HG02642 (cell line): ENCODE data around the gene CD24.
"Not testable (repeated sequence)": the region's sequence is repeated elsewhere in the genome, so short reads cannot be mapped to it uniquely, and the experiment has no call there.

Experiments used
- ATAC-seq: cut with Tn5 transposase; IDR thresholded peaks from one replicate; pipeline ENCODE4 v1.9.1; 2021; ENCODE audit warnings: mild to moderate bottlenecking; ENCODE audit not compliant: unreplicated experiment, poor library complexity

Gene CD24, protein sequence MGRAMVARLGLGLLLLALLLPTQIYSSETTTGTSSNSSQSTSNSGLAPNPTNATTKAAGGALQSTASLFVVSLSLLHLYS

DNA sequence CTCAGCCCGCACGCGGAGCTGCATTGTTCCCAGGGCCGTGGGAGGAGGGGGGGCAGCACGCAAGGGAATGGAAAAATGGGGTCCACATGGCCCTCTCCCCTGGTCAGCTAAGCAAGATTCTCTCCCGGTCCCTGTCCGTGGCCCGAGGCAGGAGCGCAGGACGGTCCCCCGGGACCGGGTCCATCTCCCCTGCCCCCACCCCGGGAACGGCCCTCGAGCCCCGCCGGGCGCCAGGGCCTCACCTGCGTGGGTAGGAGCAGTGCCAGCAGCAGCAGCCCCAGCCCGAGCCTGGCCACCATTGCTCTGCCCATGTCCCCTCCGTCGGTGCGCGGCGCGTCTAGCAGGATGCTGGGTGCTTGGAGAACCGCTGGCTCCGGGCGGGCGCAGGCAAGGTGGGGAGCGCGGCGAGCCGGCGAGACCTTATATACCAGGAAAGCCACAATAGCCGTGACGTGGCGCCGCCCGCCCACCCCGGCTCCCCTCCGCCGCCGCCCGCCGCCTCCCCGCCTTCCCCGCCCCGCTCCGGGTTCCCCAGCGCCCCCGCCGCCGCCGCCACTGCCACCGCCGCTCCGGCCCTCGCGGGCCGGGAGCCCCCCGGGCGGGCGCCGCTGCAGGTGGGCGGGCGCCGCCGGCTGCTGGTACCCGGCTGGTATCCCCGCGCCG lies at the start of gene CD24:
Gene CD24, minus strand, starts transcription at position 394 of the 663 bp plus-strand sequence. Its CDS starts 83 bp downstream, at position 311.
- ATAC-seq = peak; percentile 30

DNA sequence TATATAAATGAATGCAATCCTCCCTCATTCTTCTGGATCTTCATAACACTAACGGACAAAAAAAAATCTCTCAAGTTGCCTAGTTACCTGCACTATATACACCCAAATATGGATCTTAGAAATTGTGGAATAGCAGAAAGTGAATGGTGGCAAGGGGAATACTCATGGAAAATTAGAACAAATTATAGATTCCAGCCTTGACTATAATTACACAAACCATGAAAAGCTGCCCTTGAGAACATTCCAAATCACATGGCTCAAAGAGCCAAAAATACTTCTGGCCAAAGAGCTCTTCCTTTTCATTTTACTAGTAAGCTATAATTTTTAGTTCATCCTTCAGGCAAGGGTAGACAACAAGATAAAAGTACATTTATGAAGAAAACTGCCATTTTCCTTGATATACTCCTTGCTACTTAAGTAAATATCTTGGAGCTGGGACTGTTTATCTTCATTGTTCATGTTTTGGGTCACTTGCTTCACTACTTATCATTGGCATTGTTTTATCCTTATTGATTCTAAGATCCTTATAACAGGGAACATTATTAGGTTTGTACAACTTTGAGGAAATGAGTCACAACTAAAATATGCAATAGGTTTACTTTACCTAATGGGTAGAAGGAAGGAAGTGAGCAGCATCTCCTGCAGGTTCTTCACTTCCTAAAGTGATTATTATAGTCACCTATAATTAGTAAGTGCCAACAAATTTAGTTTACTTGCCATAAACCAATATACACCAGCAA lies 47.1 kb upstream of the CD24 start:
- ATAC-seq = no peak

DNA sequence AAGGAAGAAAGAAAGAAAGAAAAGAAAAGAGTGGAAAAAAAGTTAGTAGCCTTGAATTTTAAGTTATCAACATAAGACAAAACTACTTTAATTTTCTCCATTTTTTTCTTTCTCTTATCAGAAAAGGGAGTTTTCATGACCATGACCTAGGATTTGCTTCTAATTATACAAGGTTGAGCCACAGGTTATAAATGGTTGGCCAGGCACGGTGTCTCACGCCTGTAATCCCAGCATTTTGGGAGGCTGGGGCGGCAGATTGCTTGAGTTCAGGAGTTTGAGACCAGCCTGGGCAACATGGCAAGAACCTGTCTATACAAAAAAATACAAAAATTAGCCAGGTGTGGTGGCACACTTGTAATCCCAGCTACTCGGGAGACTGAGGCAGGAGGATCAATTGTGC lies 45.7 kb upstream of the CD24 start:
- no peak for ATAC-seq

DNA sequence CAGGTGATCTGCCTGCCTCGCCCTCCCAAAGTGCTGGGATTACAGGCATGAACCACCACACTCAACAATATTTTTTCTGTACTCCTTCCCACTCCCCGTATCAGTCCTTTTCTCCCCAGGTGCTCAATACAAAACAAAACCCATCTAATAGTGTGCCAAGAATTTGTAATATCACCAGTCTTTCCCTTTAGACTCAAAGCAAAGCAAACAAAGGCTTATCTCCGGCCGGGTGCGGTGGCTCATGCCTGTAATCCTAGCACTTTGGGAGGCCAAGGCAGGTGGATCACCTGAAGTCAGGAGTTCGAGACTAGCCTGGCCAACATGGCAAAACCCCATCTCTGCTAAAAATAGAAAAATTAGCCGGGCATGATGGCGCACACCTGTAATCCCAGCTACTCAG lies 45.1 kb upstream of the CD24 start:
- ATAC-seq = not testable (repeated sequence)

DNA sequence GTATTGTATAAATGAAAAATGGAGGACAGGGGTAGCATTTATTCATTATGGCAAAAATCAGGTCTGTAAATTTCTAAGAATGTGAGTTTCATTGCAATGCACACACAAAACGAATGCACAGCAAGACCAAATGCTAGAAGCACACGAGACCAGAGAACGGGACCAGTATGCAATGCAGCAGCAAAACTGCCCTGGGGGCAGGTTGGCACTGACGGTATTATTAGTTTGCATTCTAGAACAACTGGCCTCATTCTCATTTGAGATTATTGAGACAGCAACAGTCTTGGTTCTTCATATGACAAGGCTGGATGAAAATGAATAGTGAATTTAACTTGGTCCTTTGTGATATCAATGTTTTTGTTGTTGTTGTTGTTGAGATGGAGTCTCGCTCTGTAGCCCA lies 44.5 kb upstream of the CD24 start:
- no peak for ATAC-seq

DNA sequence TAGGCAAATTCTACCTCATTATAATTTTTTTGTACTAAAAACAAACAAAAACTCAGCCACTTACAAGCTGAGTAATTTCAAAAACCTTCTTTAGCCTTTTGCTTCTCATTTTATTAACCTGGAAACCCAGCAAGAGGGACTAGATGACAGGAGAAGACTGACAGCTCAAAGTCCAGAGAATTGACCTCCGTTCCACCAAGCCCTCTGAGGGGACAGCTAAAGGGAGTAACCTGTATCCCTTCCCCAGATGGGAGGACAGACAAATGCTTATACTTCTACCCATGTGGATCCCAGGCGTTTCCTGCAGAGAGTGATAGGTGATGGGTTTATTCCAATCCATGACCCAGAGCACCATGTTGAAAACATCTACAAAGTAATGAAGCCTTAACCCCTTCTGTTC lies 35.0 kb upstream of the CD24 start:
- no peak for ATAC-seq

DNA sequence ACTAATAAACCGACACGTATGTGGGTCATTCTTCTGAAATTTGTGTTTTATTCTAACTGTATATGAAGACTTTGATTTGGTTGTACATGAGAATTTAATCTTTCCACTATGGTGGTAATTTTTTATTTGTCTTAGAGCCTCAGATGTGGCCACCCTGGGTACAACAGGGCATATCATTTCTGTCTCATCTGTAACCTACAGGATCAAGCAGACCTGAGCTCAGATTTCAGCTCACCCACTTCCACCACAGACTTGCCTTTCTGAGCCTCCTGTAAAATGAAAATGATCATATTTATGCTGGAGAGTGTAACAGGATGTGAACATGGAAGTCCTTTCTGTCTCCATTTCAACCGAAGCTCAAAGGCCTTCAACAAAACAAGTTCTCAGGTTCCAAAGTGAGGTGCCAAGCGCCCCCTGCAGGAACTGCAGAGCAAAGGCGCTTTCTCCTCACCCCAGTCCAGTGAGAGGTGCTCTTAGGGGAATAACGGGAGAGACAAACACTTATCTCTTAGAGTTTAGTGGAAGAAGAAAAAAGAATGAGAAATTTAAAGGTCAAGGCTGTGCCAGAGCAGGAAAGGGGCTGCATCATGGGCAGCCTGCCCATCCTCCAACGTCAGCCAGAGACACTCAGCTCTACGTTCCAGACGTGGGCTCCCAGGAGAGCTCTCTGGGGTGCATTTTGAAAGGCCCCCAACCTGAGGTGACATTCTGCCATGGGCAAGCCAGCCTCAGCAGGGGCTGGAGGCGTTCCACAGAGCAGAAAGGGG lies 23.0 kb upstream of the CD24 start:
- ATAC-seq = peak; percentile 61

DNA sequence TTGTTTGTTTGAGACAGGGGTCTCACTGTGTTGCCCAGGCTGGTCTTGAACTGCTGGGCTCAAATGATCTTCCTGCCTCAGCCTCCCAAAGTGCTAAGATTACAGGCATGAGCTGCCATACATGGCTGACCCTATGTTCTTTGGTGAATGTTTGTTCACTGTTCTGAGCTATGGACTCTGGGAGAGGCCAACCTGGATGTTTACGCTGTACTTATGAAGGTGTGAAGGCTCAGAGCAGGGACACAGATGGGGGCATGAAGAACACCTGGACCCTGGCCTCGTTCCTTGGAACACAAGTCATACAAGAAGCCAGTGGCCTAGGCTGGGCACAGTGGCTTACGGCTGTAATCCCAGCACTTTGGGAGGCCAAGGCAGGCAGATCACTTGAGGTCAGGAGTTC lies 21.1 kb upstream of the CD24 start:
- no peak for ATAC-seq

DNA sequence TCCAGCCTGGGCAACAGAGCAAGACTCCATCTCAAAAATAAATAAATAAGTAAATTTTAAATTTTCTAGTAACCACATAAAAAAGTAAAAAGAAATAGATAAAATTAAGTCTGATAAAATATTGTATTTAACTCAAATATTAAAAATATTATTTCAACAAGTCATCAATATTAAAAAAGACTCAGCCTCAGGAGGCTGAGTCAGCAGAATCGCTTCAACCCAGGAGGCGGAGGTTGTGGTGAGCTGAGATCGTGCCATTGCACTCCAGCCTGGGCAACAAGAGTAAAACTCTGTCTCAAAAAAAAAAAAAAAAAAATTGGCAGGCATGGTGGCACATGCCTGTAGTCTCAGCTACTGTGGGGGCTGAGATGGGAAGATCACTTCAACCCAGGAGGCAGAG lies 15.2 kb upstream of the CD24 start:
- ATAC-seq = not testable (repeated sequence)

DNA sequence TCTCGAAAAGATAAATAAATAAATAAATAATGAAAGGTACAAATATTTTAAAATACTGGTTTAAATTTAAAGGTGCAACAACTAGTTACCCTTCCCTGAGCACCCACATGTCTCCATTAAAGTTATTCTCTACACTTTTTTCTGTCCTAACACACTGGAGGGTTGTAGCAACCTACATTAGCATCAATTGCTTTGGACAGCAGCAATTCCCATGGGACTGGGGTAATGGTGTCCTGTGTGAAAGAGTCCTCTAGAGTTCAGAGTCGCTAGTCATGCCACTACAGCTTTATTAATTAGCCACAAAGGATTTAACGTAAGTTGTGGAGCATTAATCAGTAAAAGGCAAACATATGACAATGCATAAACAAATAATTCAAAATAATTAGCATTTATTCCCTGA lies 14.1 kb upstream of the CD24 start:
- no peak for ATAC-seq

DNA sequence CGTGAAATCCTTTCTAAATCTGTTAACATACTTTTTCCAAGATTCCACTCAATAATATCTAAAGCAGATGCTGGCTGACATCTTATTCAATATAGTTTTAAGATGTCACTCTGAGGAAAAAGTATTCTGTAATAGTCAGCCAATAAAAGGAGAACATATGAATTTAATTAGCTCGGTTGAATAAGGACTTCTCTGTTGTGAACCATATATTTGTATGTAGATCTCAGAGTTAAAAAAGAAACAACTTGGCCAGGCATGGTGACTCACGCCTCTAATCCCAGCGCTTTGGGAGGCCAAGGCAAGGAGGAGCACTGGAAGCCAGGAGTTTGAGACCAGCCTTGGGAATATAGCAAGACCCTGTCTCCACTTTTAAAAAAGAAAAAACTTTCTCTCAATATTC lies 7.4 kb upstream of the CD24 start:
- no peak for ATAC-seq

DNA sequence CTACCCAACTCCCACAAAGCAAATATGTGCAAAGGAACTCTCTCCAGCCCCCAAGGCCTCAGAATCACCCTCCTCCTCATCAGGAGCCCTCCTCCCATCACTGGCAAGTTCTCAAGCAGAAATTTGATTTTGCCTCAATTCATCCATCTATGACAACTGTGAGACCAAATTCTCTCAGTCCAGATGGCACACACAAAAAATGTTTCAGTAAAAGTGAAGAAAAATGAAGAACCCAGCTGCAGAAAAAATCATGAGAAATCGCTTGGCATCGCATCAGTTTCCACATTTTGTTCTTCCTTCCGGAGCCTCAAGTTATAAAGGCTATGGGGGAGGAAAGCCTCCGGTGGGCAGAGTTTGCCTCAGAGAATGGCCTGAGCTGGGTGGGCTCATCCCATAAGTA lies 6.4 kb upstream of the CD24 start:
- ATAC-seq = no peak

DNA sequence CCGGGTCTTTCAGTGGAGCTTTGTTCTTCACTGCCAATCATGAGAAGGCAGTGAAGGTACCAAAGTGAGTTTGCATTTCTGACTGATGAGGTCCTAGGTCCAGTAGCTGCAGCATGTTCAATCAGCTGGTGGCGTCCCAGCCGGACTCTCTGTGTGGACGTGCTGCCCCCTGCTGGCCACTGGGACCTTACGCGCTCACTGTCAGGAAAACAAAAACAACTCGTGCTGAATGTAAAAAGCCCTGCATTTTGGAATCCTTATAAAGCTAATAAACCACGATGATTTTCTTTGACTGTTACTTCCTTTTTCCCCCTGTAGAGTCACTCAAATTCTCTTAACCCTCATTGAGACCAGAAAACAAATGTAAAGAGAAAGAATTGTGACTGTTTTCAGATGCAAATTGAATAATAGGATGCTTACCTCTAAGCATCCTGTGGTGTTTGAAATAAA lies 4.9 kb upstream of the CD24 start:
- ATAC-seq = no peak

DNA sequence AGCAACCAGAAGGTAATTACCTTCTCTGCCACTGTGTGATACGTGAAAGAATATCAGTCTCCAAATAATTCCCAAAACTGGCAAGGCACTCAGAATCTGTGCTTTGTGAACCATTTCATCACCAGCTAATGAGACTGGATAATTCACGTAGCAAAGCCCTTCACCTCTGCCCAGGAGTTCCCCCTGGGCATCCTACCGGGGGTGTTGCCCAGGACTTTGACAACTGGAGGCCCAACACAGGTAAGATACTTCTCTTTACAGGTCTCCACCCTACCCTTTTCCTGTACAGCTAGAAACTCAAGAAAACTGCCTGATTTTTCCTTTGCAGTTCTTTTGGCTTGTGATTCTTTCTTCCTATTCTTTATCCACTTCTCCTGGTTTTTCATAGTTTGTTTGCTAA lies 2.7 kb upstream of the CD24 start:
- no peak for ATAC-seq

DNA sequence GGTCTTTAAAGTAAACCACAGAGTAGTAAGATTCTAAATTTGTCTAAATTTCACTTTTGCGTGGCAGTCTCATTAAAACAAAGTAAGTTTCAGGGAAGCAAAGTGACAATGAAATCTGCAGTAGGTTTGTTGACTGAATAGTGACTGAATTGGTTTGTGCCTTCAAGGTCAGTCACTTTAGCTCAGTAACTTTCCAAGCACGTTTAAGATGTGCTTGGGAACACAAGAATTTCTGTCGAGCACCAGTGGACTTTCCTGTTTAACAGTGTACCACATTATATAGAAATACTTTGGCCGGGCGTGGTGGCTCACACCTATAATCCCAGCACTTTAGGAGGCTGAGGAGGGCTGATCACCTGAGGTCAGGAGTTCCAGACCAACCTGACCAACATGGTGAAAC lies 1.7 kb upstream of the CD24 start:
- ATAC-seq = no peak

DNA sequence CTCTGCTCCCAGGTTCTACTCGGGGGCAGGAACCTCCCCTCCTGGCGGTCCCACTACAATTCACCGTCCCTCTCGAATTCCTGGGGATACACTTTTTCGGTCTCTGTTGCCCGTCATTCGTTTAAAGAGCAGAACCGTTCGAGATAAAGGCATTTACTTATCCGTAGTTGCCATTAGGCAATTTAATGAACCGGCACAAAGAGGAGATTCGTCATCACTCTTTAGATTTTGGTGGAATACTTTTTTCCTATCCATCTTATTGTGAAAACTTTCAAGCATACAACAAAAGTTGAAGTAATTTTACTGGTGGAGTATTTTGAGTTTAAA lies 1.2 kb upstream of the CD24 start:
- no peak for ATAC-seq

DNA sequence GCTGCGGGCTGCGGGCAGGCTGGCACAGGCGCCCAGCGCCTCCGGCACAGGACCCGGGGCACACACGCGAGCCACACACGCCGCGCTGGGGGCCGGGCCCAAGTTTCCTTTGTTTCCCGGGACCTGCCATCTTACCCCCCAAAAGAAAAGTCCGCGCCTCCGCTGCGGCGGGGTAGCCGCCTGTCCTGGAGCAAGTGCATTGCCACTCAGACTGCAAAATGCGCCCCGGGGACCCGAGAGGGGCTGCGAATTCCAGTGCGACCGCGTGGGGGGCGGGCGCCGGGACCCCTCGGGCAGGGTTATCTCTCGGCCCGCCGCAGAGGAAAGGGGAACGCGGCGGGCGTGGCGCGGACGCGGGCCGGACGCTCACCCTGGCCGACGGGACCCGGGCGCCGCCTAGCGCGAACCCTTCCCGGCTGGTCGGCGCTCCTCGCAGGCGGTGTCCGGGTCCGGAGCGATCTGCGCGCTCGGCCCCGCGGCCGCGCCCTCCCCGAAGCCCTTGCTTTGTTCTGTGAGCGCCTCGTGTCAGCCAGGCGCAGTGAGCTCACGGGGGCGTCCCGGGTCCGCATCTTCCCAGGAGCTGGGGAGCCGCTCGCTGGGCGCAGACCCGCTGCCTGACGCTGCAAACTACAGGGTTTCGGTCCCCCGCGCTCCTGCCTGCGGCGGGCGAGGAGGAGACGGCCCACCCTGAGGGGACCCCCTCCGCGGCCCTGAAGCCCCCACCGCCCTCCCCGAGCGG lies 639 bp upstream of the CD24 start:
- ATAC-seq = peak; percentile 64

DNA sequence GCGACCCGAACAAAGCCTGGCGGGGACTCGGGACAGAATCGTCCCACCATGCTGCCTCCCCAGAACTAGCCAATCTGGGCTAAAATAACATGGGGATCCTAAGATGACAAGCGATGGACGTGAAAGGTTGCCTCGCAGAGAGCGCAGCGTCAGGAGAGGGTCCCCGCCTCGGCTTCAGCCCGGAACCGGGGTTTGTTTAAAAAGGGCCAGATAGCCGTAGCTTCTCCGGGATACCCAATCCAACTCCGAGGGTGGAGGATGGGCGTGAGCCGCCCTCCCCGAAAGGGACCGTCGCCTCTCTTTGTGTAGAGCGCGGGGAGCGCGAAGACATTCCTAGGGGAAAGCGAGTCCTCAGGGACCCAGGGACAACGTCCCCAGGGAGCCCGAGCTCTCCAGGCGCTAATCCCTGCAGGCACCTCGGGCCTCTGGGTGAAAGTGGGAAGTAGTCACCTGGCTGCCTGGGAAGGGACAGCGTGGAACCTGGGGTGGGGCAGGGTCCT lies 643 bp downstream of the CD24 start:
- no peak for ATAC-seq

DNA sequence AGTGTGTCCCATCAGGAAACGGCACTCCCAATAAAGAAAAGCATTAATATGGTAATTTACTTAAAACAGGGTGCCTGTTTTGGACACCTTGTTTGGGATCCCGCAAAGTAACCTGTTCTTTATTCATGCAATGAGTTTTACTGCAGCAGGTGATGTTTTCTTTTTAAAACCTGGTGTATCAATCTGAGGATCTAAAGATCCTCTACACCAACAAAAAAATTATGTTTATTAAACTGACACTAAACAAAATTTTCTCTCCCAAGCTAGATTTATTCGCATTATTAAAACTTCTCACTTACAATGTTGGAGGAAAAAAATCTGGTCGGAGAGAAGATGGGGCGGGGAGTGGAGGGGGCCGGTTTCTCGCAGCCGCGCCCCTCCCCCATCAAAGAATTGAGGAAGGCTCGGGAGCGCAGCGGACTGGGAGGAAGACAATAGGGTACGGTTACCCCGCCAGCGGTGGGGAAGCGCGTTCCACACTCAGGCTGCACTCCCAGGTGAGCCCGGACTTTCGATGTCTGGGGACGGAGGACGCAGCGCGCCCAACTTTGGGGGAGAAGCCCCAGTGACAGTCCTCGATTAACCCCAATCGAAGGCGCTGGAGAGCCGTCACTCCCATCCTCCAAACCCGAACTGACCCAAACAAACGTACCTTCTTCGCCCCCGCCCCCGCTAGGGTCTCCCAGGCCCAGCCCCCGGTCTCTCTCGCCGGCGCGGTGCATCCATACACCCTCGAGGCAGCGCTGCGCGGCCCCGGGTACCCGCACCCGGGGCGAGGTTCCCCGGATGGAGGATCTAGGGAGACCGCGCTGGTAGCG lies 1.3 kb downstream of the CD24 start:
- no peak for ATAC-seq

DNA sequence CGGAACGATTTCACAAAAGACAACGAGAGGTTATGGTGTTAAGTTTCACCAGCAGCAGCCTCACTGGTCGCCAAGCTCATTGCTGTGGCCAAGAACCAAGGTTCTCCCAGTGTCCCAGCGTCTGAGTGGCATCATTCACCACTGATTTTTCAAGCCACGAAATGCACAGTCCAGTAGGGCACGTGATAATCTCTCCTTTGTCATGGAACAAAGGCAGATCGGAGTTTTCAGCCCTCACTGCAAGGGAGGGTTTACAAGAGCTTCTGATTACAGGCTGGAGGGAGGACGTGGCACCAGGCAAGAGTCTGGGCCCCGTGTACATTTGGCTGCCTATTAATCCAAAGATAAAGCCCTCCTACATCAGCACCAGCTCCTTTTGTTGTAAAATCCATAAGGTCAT lies 2.0 kb downstream of the CD24 start:
- ATAC-seq = no peak
